Ovary (tissue), 9 donors: Measurements from ENCODE around the gene IL3RA. TPM values are rescaled to one million over a fixed set of nuclear protein-coding genes. Genes with fewer than 3 reads are reported as not detected.
A peak's percentile ranks its signal among the peaks of the same experiment; 100 is the strongest.
"Not testable (repeated sequence)": the region's sequence is repeated elsewhere in the genome, so short reads cannot be mapped to it uniquely, and the experiment has no call there.

Experiments
- DNase-seq, 5 donors: peaks; one replicate each; pipeline ENCODE4 v3.0.0-alpha.2; 2019 to 2020
- H3K27ac ChIP-seq, 2 donors: fragments of 200-600 bp; one replicate each; pipeline versions ENCODE4 v1.5.1 to v1.8.0; 2019 to 2022
- H3K27me3 ChIP-seq: fragments of 200-600 bp; one replicate; pipeline ENCODE4 v1.8.0; 2022
- H3K36me3 ChIP-seq: fragments of 200-600 bp; sonication (generic); one replicate; pipeline ENCODE4 v1.5.1; 2019
- H3K4me1 ChIP-seq: one replicate; pipeline ENCODE4 v1.8.1; 2013; ENCODE audit warnings: mild to moderate bottlenecking, moderate library complexity; ENCODE audit not compliant: insufficient read depth
- H3K4me3 ChIP-seq: fragments of 200-600 bp; sonication (generic); one replicate; pipeline ENCODE4 v1.5.1; 2017
- H3K9me3 ChIP-seq, 2 donors: fragments of 200-600 bp in 1 of 2; sonication (generic) in 1 of 2; one replicate each; pipeline versions ENCODE4 v1.5.1 to v1.8.1; 2013 to 2019; ENCODE audit warnings: mild to moderate bottlenecking in 1 of 2, moderate library complexity in 1 of 2
- CTCF ChIP-seq, 3 donors: fragments of 450-650 bp in 2 of 3; fragments of 200-600 bp in 1 of 3; IDR thresholded peaks; one replicate each; pipeline versions ENCODE4 v1.5.1 to v1.8.0; 2016 to 2022; ENCODE audit warnings: antibody characterized with exemption in 3 of 3, mild to moderate bottlenecking in 1 of 3
- EP300 ChIP-seq: sonication (generic); formaldehyde crosslinking; IDR thresholded peaks from one replicate; pipeline ENCODE4 v1.6.1; 2017; ENCODE audit warnings: antibody characterized with exemption
- POLR2A ChIP-seq: fragments of 450-650 bp; IDR thresholded peaks from one replicate; pipeline ENCODE4 v1.6.1; 2017; ENCODE audit warnings: antibody characterized with exemption, mild to moderate bottlenecking, moderate library complexity
- WGBS, 3 donors: extraction: QIAGEN DNeasy Blood & Tissue Kit in 1 of 3; methylation state at CpG; one replicate each; pipeline versions ENCODE4 v1.1.5 to v1.1.7; 2013 to 2017; 5-methylcytosine and 5-hydroxymethylcytosine counted together
- intact Hi-C, 4 donors: fragments of 100-400 bp; cut with DNase I; formaldehyde crosslinking; loops; one replicate each; pipeline versions ENCODE4 v1.11.0 to v1.15.1; 2022 to 2023
- polyA plus RNA-seq, 2 donors: library from polyadenylated mRNA; stranded (reverse); fragments of 200-250 nt in 1 of 2; fragments of 350-450 nt in 1 of 2; fragmentation: Illumina TruSeq in 1 of 2; extraction: RNeasy Lipid Tissue Mini Kit (QIAGEN cat#74804) in 1 of 2; gene quantifications; one replicate each; pipeline ENCODE4 v1.2.3, GENCODE V29; 2013 to 2014
- total RNA-seq, 7 donors: library from RNA; depleted of rRNA in 2 of 7; stranded (reverse); fragments of >200 nt in 2 of 7; fragmentation: NEBNext Ultra II Directional in 3 of 7; extraction: Animal tissue kit (Norgen Biotek cat#: 25700) in 3 of 7; gene quantifications; one replicate each; pipeline versions ENCODE4 v1.1.0 to v1.2.4, GENCODE V29; 2016 to 2023
- donor health status: DM: no; HTN: no; CAD: no; lungs with moderate emphysema.
- donor health status: DM: no; HTN: no; CAD: no.
- donor health status: Bipolar disorder and iron deficiency.
- donor health status: DM: yes; HTN: yes; CAD: no.
- donor health status: DM: no; HTN: no; CAD: no.
- donor health status: DM: yes; HTN: yes; CAD: no.

Gene IL3RA
- total and polyA plus RNA-seq, 9 donors = 0.12 to 5.1 (median 2.0) TPM

- intact Hi-C loops = no loop called here
- Histone ChIP-seq H3K27me3 (no peaks in the 10 kb centered on the region), H3K36me3 (no peaks in the 10 kb centered on the region), H3K27ac (no peak overlapping the region), H3K4me3 (no peak overlapping the region), H3K9me3 (peaks cover 0 to 10% of the 10 kb centered on the region in 2 donors), H3K4me1 (peaks cover 6% of the 10 kb centered on the region)
- WGBS, 3 donors = 82 to 86% (median 86%) methylated on average over 4 of the region's 4 CpGs
- no peak for DNase-seq
- TF ChIP-seq CTCF (IDR thresholded peaks at IDR 0.05) (no peak), EP300 (no peak), POLR2A (no peak)
Observed at GRCh38 chrX:1359477-1359873, 22.9 kb downstream of the IL3RA start.

- intact Hi-C loops = no loop called here
- peaks cover 6% of the 10 kb centered on the region for H3K4me1 ChIP-seq
- H3K36me3 ChIP-seq = no peaks in the 10 kb centered on the region
- peaks cover 0 to 10% of the 10 kb centered on the region in 2 donors for H3K9me3 ChIP-seq
- H3K27me3 ChIP-seq = no peaks in the 10 kb centered on the region
- H3K4me3 ChIP-seq = no peak overlapping the region
- H3K27ac ChIP-seq = no peak overlapping the region
- no peak for TF ChIP-seq POLR2A
- TF ChIP-seq CTCF (IDR thresholded peaks at IDR 0.05) = no peak
- no peak for TF ChIP-seq EP300
- WGBS, 3 donors = 80 to 89% (median 87%) methylated on average over 2 of the region's 2 CpGs
- DNase-seq = no peak
Observed at GRCh38 chrX:1360171-1360570, 23.6 kb downstream of the IL3RA start.

GRCh38 chrX:1361275-1361674 is 24.7 kb downstream of the IL3RA start:
- H3K27ac ChIP-seq = no peak overlapping the region
- peaks cover 0 to 10% of the 10 kb centered on the region in 2 donors for H3K9me3 ChIP-seq
- DNase-seq = peak in 3 of 5 donors; percentile 6 to 23 (median 12)
- H3K36me3 ChIP-seq = no peaks in the 10 kb centered on the region
- WGBS, 3 donors = 76 to 84% (median 83%) methylated on average over 12 of the region's 12 CpGs
- TF ChIP-seq CTCF (IDR thresholded peaks at IDR 0.05) = no peak
- no peak for TF ChIP-seq EP300
- no peak for TF ChIP-seq POLR2A
- H3K4me1 ChIP-seq = no peaks in the 10 kb centered on the region
- no peak overlapping the region for H3K4me3 ChIP-seq
- no peaks in the 10 kb centered on the region for H3K27me3 ChIP-seq
- intact Hi-C loops = no loop called here

- Histone ChIP-seq H3K27ac (no peak overlapping the region), H3K4me3 (no peak overlapping the region), H3K27me3 (no peaks in the 10 kb centered on the region), H3K4me1 (no peaks in the 10 kb centered on the region), H3K9me3 (peaks cover 0 to 10% of the 10 kb centered on the region in 2 donors), H3K36me3 (no peaks in the 10 kb centered on the region)
- DNase-seq = no peak
- intact Hi-C loops = no loop called here
- TF ChIP-seq POLR2A = no peak
- no peak for TF ChIP-seq CTCF (IDR thresholded peaks at IDR 0.05)
- WGBS, 3 donors = 92 to 98% (median 93%) methylated on average over 2 of the region's 2 CpGs
Observed at GRCh38 chrX:1361910-1362309, 25.3 kb downstream of the IL3RA start.

GRCh38 chrX:1366363-1366762 is 29.8 kb downstream of the IL3RA start:
- H3K4me3 ChIP-seq, H3K27me3 ChIP-seq, DNase-seq, H3K36me3 ChIP-seq, H3K4me1 ChIP-seq, H3K9me3 ChIP-seq, intact Hi-C loops, H3K27ac ChIP-seq: not testable (repeated sequence)
- 91% methylated on average over 41 of the region's 63 CpGs; no CpG with 5 or more reads in 2 of the 3 donors for WGBS, 3 donors
